Neuronal stem cell (in vitro differentiated cells): Measurements from ENCODE around the gene ITPK1.

ENCODE experiments used
- DNase-seq: peaks from one replicate; pipeline ENCODE4 v3.0.0-alpha.2; 2013; ENCODE audit warnings: low spot score
- H2AFZ ChIP-seq: one replicate; pipeline ENCODE4 v1.6.1; 2013; ENCODE audit warnings: mild to moderate bottlenecking, low read length, inconsistent platforms
- H2AK5ac ChIP-seq: 2 replicates; pipeline ENCODE4 v1.6.1; 2013; ENCODE audit warnings: low read depth, mild to moderate bottlenecking, inconsistent platforms, low read length, moderate library complexity, mixed read lengths
- H2BK120ac ChIP-seq: 2 replicates; pipeline ENCODE4 v1.6.1; 2013; ENCODE audit warnings: low read depth, mild to moderate bottlenecking, inconsistent platforms, low read length, moderate library complexity, mixed read lengths
- H2BK12ac ChIP-seq: one replicate; pipeline ENCODE4 v1.6.1; 2013; ENCODE audit warnings: low read length, inconsistent platforms
- H2BK15ac ChIP-seq: 2 replicates; pipeline ENCODE4 v1.6.1; 2013; ENCODE audit warnings: mild to moderate bottlenecking, low read length, inconsistent platforms, mixed read lengths
- H2BK5ac ChIP-seq: one replicate; pipeline ENCODE4 v1.6.1; 2013; ENCODE audit warnings: inconsistent platforms, mild to moderate bottlenecking, low read length, moderate library complexity
- H3K14ac ChIP-seq: one replicate; pipeline ENCODE4 v1.6.1; 2013; ENCODE audit warnings: low read length, inconsistent platforms
- H3K18ac ChIP-seq: 2 replicates; pipeline ENCODE4 v1.6.1; 2013; ENCODE audit warnings: low read length, inconsistent platforms
- H3K23ac ChIP-seq: 2 replicates; pipeline ENCODE4 v1.6.1; 2013; ENCODE audit warnings: low read depth, mild to moderate bottlenecking, mixed read lengths, low read length, inconsistent platforms; ENCODE audit not compliant: poor library complexity
- H3K27ac ChIP-seq: replicated peaks from 3 replicates; pipeline ENCODE4 v1.5.1; 2013; ENCODE audit warnings: low read length, inconsistent platforms
- H3K27me3 ChIP-seq, 3 experiments: 2 replicates each; pipeline ENCODE4 v1.6.1; 2013; ENCODE audit warnings: low read length in 3 of 3, mild to moderate bottlenecking in 2 of 3, inconsistent platforms in 1 of 3, low read depth in 1 of 3, mixed read lengths in 1 of 3, moderate library complexity in 1 of 3; ENCODE audit not compliant: control insufficient read depth in 3 of 3, insufficient read depth in 3 of 3
- H3K36me3 ChIP-seq, 2 donors: replicated peaks in 1 of 2; 2 replicates each; pipeline ENCODE4 v1.6.1; 2013; ENCODE audit warnings: low read length in 2 of 2; ENCODE audit not compliant: control insufficient read depth in 2 of 2, insufficient read depth in 2 of 2
- H3K4ac ChIP-seq: 2 replicates; pipeline ENCODE4 v1.6.1; 2013; ENCODE audit warnings: inconsistent platforms, mild to moderate bottlenecking, low read length, moderate library complexity
- H3K4me1 ChIP-seq, 2 donors: 1 replicate in 1 of 2; 2 replicates in 1 of 2; pipeline ENCODE4 v1.6.1; 2013; ENCODE audit warnings: low read length in 2 of 2, low read depth in 1 of 2; ENCODE audit not compliant: control insufficient read depth in 2 of 2, insufficient read depth in 1 of 2
- H3K4me2 ChIP-seq: one replicate; pipeline ENCODE4 v1.6.1; 2013; ENCODE audit warnings: mild to moderate bottlenecking, low read length, inconsistent platforms; ENCODE audit not compliant: insufficient read depth, poor library complexity, severe bottlenecking
- H3K4me3 ChIP-seq, 2 donors: 2 replicates each; pipeline ENCODE4 v1.5.1; 2013; ENCODE audit warnings: low read length in 2 of 2, mild to moderate bottlenecking in 2 of 2, inconsistent platforms in 1 of 2, moderate library complexity in 1 of 2
- H3K79me1 ChIP-seq: one replicate; pipeline ENCODE4 v1.6.1; 2013; ENCODE audit warnings: low read depth, mild to moderate bottlenecking, inconsistent platforms, low read length, moderate library complexity
- H3K9ac ChIP-seq: one replicate; pipeline ENCODE4 v1.6.1; 2013; ENCODE audit warnings: mild to moderate bottlenecking, low read depth, low read length, inconsistent platforms; ENCODE audit not compliant: poor library complexity
- H3K9me3 ChIP-seq, 2 donors: replicated peaks in 1 of 2; 2 replicates each; pipeline versions ENCODE3 to v1.6.1; 2013; ENCODE audit warnings: low read length in 2 of 2, mild to moderate bottlenecking in 2 of 2, inconsistent platforms in 1 of 2, low read depth in 1 of 2, mixed read lengths in 1 of 2, moderate library complexity in 1 of 2; ENCODE audit not compliant: control insufficient read depth in 2 of 2, insufficient read depth in 1 of 2
- H4K8ac ChIP-seq: one replicate; pipeline ENCODE4 v1.6.1; 2013; ENCODE audit warnings: low read depth, mild to moderate bottlenecking, inconsistent platforms, low read length, moderate library complexity
- H4K91ac ChIP-seq: one replicate; pipeline ENCODE4 v1.6.1; 2013; ENCODE audit warnings: low read length, low read depth, mild to moderate bottlenecking, inconsistent platforms; ENCODE audit not compliant: poor library complexity
- WGBS, 2 donors: extraction: QIAGEN DNeasy Blood & Tissue Kit; methylation state at CpG; one replicate each; pipeline ENCODE4 v1.1.7; 2013; ENCODE audit warnings: missing lambda C conversion rate in 2 of 2, mixed read lengths in 1 of 2; ENCODE audit not compliant: insufficient read length in 2 of 2, insufficient replicate concordance in 1 of 2; ENCODE audit errors: extremely low coverage in 2 of 2; 5-methylcytosine and 5-hydroxymethylcytosine counted together

Gene ITPK1

GRCh38 chr14:92986254-92987147 lies 129.2 kb downstream of the ITPK1 start:
- Histone ChIP-seq H3K18ac (no peak overlapping the region), H3K4me1 (peaks cover 8 to 11% of the 10 kb centered on the region in 2 donors), H3K9ac (no peak overlapping the region), H2BK12ac (no peak overlapping the region), H3K27ac (no peak overlapping the region), H2BK120ac (peak overlapping the region; percentile 5), H3K4me3 (no peak overlapping the region), H3K4ac (no peak overlapping the region), H3K9me3 (peaks cover 2 to 7% of the 10 kb centered on the region in 2 donors), H2BK5ac (no peak overlapping the region), H3K27me3 (no peaks in the 10 kb centered on the region), H3K79me1 (no peaks in the 10 kb centered on the region), H2AFZ (no peak overlapping the region), H3K36me3 (peaks cover 0 to 2% of the 10 kb centered on the region in 2 donors), H3K4me2 (no peak overlapping the region), H2AK5ac (peak overlapping the region; percentile 8), H2BK15ac (no peak overlapping the region), H4K91ac (no peak overlapping the region), H4K8ac (no peak overlapping the region), H3K14ac (no peak overlapping the region), H3K23ac (peak overlapping the region; percentile 28)
- WGBS, 2 donors: no CpG with 5 or more reads among the region's 6 CpGs
- no peak for DNase-seq

GRCh38 chr14:92985521-92985920 lies 130.2 kb downstream of the ITPK1 start:
- Histone ChIP-seq H3K4me1 (peaks cover 2% of the 10 kb centered on the region in 2 donors), H2BK15ac (no peak overlapping the region), H3K4ac (no peak overlapping the region), H3K36me3 (peaks cover 0 to 2% of the 10 kb centered on the region in 2 donors), H3K4me3 (no peak overlapping the region), H3K23ac (peak overlapping the region; percentile 20), H2BK5ac (no peak overlapping the region), H2AK5ac (no peak overlapping the region), H2AFZ (no peak overlapping the region), H3K9me3 (peaks cover 2 to 7% of the 10 kb centered on the region in 2 donors), H3K27ac (no peak overlapping the region), H2BK120ac (no peak overlapping the region), H4K8ac (no peak overlapping the region), H3K4me2 (no peak overlapping the region), H3K18ac (no peak overlapping the region), H3K27me3 (no peaks in the 10 kb centered on the region), H4K91ac (no peak overlapping the region), H3K14ac (no peak overlapping the region), H3K9ac (no peak overlapping the region), H3K79me1 (no peaks in the 10 kb centered on the region), H2BK12ac (no peak overlapping the region)
- no CpG with 5 or more reads among the region's 4 CpGs for WGBS, 2 donors
- DNase-seq: no peak

- no peak overlapping the region for H3K14ac ChIP-seq
- peaks cover 4 to 9% of the 10 kb centered on the region in 2 donors for H3K9me3 ChIP-seq
- no CpG with 5 or more reads among the region's 4 CpGs for WGBS, 2 donors
- H3K4me1 ChIP-seq: peaks cover 0 to 2% of the 10 kb centered on the region in 2 donors
- H3K79me1 ChIP-seq: no peaks in the 10 kb centered on the region
- no peaks in the 10 kb centered on the region for H3K27me3 ChIP-seq
- H2AFZ ChIP-seq: no peak overlapping the region
- H3K4me3 ChIP-seq: no peak overlapping the region
- H2BK15ac ChIP-seq: no peak overlapping the region
- no peak overlapping the region for H3K18ac ChIP-seq
- no peak overlapping the region for H4K8ac ChIP-seq
- no peak overlapping the region for H2BK12ac ChIP-seq
- H3K36me3 ChIP-seq: peaks cover 0 to 2% of the 10 kb centered on the region in 2 donors
- no peak overlapping the region for H3K4me2 ChIP-seq
- H2AK5ac ChIP-seq: no peak overlapping the region
- no peak overlapping the region for H3K9ac ChIP-seq
- no peak overlapping the region for H2BK5ac ChIP-seq
- H3K4ac ChIP-seq: no peak overlapping the region
- H3K27ac ChIP-seq: no peak overlapping the region
- DNase-seq: no peak
- H3K23ac ChIP-seq: no peak overlapping the region
- H2BK120ac ChIP-seq: no peak overlapping the region
- H4K91ac ChIP-seq: no peak overlapping the region
Measured at GRCh38 chr14:92984896-92985295, 130.8 kb downstream of the ITPK1 start.

- Histone ChIP-seq H3K27ac (no peak overlapping the region), H2AK5ac (no peak overlapping the region), H2BK12ac (no peak overlapping the region), H3K23ac (no peak overlapping the region), H3K4me1 (peaks cover 0 to 2% of the 10 kb centered on the region in 2 donors), H2BK15ac (no peak overlapping the region), H3K9me3 (peaks cover 3 to 7% of the 10 kb centered on the region in 2 donors), H3K18ac (no peak overlapping the region), H3K14ac (no peak overlapping the region), H2BK120ac (no peak overlapping the region), H3K4ac (no peak overlapping the region), H4K91ac (no peak overlapping the region), H3K4me2 (no peak overlapping the region), H4K8ac (no peak overlapping the region), H3K36me3 (peaks cover 0 to 2% of the 10 kb centered on the region in 2 donors), H3K4me3 (no peak overlapping the region), H2AFZ (no peak overlapping the region), H3K9ac (no peak overlapping the region), H2BK5ac (no peak overlapping the region), H3K27me3 (no peaks in the 10 kb centered on the region), H3K79me1 (no peaks in the 10 kb centered on the region)
- no CpG with 5 or more reads among the region's 5 CpGs for WGBS, 2 donors
- no peak for DNase-seq
Measured at GRCh38 chr14:92984082-92984788, 131.5 kb downstream of the ITPK1 start.
